Measurements from ENCODE around the gene MOK.

Gene MOK

GRCh38 chr14:102220031-102220430 lies 84.9 kb downstream of the MOK start:
- no peak for DNase-seq

- DNase-seq: no peak
Observed at GRCh38 chr14:102219316-102219715, 85.6 kb downstream of the MOK start.

- DNase-seq: no peak
Observed at GRCh38 chr14:102218688-102219087, 86.3 kb downstream of the MOK start.

DNA sequence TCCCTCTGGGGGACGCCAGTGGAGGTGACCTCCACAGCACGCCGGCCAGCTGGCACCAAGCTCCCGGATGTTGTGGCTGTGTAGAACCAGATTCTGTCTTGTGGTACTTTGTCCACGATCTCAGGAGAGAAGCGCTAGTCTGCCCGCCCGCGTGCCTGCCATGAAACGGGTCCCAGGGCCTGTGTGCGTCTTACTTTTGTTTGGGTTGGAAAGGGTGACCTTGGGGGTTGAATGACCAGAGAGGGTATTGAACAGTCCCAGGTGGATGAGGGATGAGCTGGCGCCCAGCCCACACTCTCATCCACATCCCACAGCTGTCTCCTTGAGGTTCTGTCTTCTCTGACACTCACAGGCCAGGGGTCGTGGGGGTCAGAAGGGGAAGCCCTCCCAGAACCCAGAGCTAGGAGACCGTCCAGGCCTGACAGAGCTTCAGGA lies 87.0 kb downstream of the MOK start:
- DNase-seq: no peak

- DNase-seq: no peak
Observed at GRCh38 chr14:102217399-102217798, 87.6 kb downstream of the MOK start.

- no peak for DNase-seq
Observed at GRCh38 chr14:102215576-102216250, 89.3 kb downstream of the MOK start.

- DNase-seq: no peak
Observed at GRCh38 chr14:102215071-102215470, 89.9 kb downstream of the MOK start.

GRCh38 chr14:102213984-102214658 lies 90.8 kb downstream of the MOK start:
- no peak for DNase-seq

GRCh38 chr14:102213470-102213869 lies 91.5 kb downstream of the MOK start:
- DNase-seq: no peak

- no peak for DNase-seq
Observed at GRCh38 chr14:102212845-102213244, 92.1 kb downstream of the MOK start.

- no peak for DNase-seq
Observed at GRCh38 chr14:102212356-102212755, 92.6 kb downstream of the MOK start.

GRCh38 chr14:102211240-102211639 lies 93.7 kb downstream of the MOK start:
- no peak for DNase-seq

DNA sequence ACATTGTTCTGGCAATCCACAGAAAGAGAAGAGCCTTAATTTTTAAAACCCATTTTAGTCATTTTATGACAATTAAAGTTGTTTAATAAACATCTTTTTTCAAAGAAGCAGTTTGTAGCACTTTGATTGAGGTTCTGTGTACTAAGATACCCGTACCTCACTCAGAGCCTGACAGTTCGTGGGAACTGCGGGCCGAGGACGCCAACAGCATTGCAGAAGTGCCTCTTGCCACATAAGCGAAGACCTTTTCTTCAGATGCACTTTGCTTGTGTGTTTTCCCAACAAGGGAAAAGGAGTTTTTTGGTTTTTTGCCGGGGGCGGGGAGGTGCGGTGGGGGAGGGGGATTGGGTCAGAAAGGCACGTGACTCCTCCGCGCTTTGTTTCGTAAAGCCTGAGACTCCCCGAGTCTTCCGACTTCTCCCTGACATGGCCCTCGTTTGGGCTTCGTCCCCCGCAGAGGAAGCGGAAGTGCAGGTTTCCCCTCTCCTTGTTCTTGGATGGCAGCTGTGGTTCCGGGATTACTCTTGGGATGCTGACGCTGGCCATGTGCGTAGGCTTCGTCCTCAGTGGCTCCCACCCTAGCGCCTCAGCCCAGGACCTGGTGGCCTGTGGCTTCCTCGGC lies 94.4 kb downstream of the MOK start:
- no peak for DNase-seq

- DNase-seq: no peak
Observed at GRCh38 chr14:102209224-102209966, 95.6 kb downstream of the MOK start.

DNA sequence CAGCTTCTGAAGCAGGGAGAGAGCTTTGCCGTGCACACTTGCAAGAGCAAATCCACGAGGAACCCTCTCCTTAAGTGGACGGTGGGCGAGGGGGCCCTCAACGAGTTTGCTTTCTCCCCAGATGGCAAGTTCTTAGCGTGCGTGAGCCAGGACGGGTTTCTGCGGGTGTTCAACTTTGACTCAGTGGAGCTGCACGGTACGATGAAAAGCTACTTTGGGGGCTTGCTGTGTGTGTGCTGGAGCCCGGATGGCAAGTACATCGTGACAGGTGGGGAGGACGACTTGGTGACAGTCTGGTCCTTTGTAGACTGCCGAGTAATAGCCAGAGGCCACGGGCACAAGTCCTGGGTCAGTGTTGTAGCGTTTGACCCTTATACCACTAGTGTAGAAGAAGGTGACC lies 96.2 kb downstream of the MOK start:
- no peak for DNase-seq

DNA sequence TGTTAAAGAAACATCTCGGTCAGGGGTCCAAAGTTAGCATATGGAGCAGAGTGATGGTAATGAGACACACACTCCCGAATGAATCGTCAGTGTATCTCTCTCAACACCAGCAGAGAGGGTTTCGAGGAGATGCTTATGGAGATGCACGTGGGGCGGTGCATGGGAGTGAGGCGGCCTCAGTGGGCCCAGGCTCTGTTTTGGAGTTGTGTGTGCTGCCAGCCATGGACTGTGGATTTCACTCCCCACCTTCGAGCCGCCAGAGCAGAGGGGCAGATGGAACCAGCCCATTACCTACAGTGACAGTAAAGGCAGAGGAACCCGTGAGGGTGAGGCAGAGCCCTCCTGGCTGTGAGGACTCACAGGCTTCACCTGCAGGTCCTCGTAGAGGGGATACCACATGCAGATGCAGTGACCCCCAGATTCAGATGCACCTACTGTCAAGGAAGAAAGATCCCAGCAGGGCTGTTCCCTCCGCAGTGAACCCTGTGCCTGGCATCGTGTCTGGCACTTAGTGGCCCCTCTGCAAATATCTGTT lies 97.1 kb downstream of the MOK start:
- no peak for DNase-seq

- no peak for DNase-seq
Observed at GRCh38 chr14:102206918-102207317, 98.0 kb downstream of the MOK start.

DNA sequence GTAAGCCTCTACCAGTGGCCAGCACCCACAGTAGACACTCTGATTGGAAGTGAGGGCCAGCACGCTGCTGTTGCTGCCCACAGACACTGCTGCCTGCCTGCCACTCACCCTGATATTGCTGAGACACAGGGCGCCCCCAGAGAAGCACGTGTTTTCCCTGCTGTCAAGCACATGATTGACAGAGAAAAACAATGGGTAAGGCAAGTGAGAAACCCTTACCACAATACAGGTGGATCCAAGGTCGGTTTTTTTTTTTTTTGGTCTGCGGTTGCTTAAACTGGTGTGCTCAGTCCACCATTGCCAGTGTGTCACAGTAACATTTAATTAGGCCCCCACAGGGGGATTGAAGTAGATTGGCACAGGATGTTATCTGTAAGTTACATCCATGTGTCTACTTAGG lies 99.4 kb downstream of the MOK start:
- no peak for DNase-seq

DNA sequence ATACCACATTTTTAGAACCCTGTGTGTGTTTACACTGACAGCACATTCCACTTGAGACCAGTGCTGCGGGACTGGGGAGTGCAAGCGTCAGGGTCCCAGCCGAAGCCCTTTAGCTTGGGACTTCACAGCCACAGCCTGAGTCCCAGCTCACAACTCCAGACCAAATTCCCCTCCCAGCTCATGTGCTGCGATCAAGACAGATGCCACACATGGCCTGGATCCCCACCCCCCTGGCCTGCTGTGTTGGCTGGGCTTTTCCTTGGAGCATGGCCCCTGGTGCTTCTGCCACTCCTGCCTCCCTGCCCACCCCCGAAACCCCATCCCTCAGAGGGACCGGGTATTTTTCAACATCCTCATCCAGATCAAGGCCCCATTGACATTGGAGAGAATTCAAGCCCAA lies 101.6 kb downstream of the MOK start:
- no peak for DNase-seq

GRCh38 chr14:102202944-102203343 lies 102.0 kb downstream of the MOK start:
- DNase-seq: no peak

DNA sequence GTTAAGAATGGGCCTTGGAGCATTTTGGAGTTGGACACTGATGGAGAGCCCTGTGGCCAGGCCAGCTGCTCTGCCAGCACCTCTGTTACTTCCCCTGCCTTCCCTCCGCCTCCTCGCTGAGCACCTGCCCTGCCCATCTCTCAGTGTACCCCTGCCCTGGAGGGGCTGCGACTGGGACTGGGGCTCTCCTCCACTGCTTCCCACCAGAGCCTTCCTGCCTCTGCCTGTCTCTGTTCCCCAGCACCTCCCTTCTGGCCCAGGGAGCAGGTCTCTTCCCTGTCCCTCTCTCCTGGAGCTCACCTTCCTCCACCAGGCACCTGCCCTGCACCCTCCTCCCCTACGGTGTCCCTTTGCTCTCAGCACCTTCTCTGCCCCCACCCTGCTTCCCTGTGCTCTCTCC lies 103.2 kb downstream of the MOK start:
- no peak for DNase-seq

- DNase-seq: no peak
Observed at GRCh38 chr14:102201353-102201738, 103.6 kb downstream of the MOK start.

- no peak for DNase-seq
Observed at GRCh38 chr14:102200690-102201352, 104.1 kb downstream of the MOK start.

Data from right forelimb (tissue), 1 donor.